Activated naive CD4-positive, alpha-beta T cell treated with anti-CD3 and anti-CD28 coated beads, Interleukin-2, amount 50 U/mL, for 72 hours (primary cell): ENCODE results near the gene PCNP. TPM values are rescaled to one million over a fixed set of nuclear protein-coding genes. Genes with fewer than 3 reads are reported as not detected.
"Not testable (repeated sequence)": the region's sequence is repeated elsewhere in the genome, so short reads cannot be mapped to it uniquely, and the experiment has no call there.

ENCODE experiments used
- ATAC-seq, 2 donors: fragments of 150-1000 bp; cut with Tn5 transposase; 2 replicates each; pipeline ENCODE4 v1.10.0; 2021; ENCODE audit warnings: mild to moderate bottlenecking in 2 of 2, moderate library complexity in 2 of 2
- DNase-seq, 2 donors: peaks; one replicate each; pipeline ENCODE4 v3.0.0; 2021 to 2022; ENCODE audit warnings: low spot score in 2 of 2
- H3K27ac Mint-ChIP-seq, 2 donors: one replicate each; pipeline ENCODE4 v1.8.0; 2022; ENCODE audit warnings: mild to moderate bottlenecking in 2 of 2, mixed read lengths in 2 of 2
- H3K36me3 Mint-ChIP-seq, 2 donors: one replicate each; pipeline ENCODE4 v1.8.0; 2022; ENCODE audit warnings: mixed read lengths in 2 of 2
- H3K9me3 Mint-ChIP-seq, 2 donors: one replicate each; pipeline ENCODE4 v1.8.0; 2022; ENCODE audit warnings: mixed read lengths in 2 of 2
- total RNA-seq, 2 donors: library from RNA; stranded (reverse); gene quantifications; one replicate each; pipeline ENCODE4 v1.2.3, GENCODE V29; 2022

PCNP gene
- total RNA-seq, 2 donors from 2014 or later, result 199 to 209 TPM

GRCh38 chr3:101639280-101639963 is 65.4 kb downstream of the PCNP start:
- H3K36me3 Mint-ChIP-seq, result no peaks in the 10 kb centered on the region
- peak overlapping the region in 1 of 2 donors; percentile 15 for H3K27ac Mint-ChIP-seq
- ATAC-seq (no peak), DNase-seq (no peak)
- H3K9me3 Mint-ChIP-seq, result no peaks in the 10 kb centered on the region

DNA sequence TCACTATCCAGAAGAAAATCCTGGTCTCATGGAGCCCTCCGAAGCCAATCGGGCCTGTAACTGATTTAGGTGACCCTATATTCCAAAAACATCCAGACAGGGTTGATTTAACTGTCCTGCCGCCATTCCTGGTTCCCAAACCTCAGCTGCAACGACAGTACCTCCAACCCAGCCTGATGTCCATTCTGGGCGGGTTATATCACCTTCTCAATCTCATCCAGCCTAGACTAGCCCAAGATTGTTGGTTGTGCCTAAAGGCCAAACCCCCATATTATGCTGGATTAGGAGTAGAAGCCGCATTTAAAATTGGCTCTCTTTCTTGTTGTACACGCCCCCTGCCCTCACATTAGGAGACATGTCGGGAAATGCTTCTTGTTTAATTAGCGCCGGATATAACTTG is 66.3 kb downstream of the PCNP start:
- DNase-seq (no peak), ATAC-seq (no peak)
- no peak overlapping the region for H3K27ac Mint-ChIP-seq
- H3K9me3 Mint-ChIP-seq, result no peaks in the 10 kb centered on the region
- H3K36me3 Mint-ChIP-seq, result no peaks in the 10 kb centered on the region

GRCh38 chr3:101641397-101642115 is 67.6 kb downstream of the PCNP start:
- H3K9me3 Mint-ChIP-seq, ATAC-seq, H3K36me3 Mint-ChIP-seq, H3K27ac Mint-ChIP-seq, DNase-seq: not testable (repeated sequence)

DNA sequence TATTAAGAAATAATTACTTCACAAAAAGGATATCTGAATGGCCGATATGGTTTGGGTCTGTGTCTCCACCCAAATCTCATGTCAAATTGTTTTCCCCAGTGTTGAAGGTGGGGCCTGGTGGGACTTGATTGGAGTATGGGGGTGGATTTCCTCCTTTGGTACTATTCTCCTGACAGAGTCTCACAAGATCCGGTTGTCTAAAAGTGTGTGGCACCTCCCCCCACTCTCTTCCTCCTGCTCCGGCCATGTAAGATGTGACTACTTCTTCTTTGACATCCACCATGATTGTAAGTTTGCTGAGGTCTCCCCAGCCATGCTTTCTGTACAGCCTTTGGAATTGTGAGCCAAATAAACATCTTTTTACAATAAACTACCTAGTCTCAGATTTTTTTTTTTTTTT is 68.5 kb downstream of the PCNP start:
- ATAC-seq (no peak), DNase-seq (no peak)
- Mint-ChIP-seq H3K36me3 (peaks cover 0 to 7% of the 10 kb centered on the region in 2 donors), H3K9me3 (no peaks in the 10 kb centered on the region), H3K27ac (peak overlapping the region; percentile 59 to 93)

DNA sequence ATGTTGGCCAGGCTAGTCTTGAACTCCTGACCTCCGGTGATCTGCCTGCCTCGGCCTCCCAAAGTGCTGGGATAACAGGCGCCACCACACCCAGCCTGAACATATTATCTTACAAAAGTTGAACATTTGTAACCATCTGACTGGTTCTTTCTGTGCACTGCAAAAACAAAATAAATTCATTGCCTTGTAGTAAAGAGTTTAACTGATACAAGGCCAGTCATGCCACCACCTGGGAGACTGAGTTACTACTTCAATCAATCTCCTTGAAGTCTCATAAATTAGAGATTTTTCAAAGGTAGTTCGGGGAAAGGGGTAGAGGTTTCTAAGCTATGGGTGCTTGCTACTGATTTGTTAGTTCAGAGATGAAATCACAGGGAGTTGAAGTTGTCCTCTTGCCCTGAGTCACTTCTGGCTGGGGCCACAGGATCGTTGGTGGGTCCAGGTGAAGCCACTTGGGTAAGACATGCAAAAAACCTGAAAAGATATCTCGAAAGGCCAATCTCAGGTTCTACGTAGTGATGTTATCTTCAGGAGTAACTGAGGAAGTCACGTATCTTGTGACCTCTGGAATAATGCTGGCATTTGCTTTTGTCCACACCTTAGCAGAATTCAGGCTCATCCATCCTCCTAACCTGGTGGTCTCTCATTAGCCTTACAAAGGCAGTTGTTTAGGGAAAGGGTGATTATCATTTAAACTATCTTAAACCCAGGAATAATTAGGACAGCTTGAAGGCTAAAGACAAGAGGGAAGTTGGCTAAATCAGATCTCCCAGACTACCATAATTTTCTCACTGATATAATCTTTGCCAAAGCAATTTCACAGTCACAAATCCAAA is 69.2 kb downstream of the PCNP start:
- no peaks in the 10 kb centered on the region for H3K9me3 Mint-ChIP-seq
- H3K27ac Mint-ChIP-seq, result peak overlapping the region; percentile 77 to 93
- ATAC-seq (no peak), DNase-seq (no peak)
- peaks cover 0 to 7% of the 10 kb centered on the region in 2 donors for H3K36me3 Mint-ChIP-seq

Other genes starting within 250 kb of the PCNP start
- 10 to 100 TPM; 18.9 to 34.4 TPM for gene SENP7, start 61.0 kb upstream of the PCNP start, total RNA-seq
- 10 to 100 TPM; 32.9 to 44.1 TPM for gene TRMT10C, start 12.3 kb upstream of the PCNP start, total RNA-seq
- gene ZBTB11, start 103.0 kb downstream of the PCNP start, total RNA-seq, result 10 to 100 TPM; 22.7 to 48.1 TPM
- 1,000 to 10,000 TPM; 1,662 to 1,709 TPM for gene RPL24, start 112.5 kb downstream of the PCNP start, total RNA-seq
- 10 to 100 TPM; 16.1 to 20.0 TPM for gene CEP97, start 150.4 kb downstream of the PCNP start, total RNA-seq
- gene NXPE3, start 205.0 kb downstream of the PCNP start, total RNA-seq, result 10 to 100 TPM; 17.3 to 21.4 TPM